ENCODE data around the gene PXMP4. TPM values are rescaled to one million over a fixed set of nuclear protein-coding genes. Genes with fewer than 3 reads are reported as not detected.

PXMP4 gene
- total RNA-seq, 2 experiments from 2014 or later: 3.6 to 4.1 TPM

- no peak overlapping the region for H3K4me3 Mint-ChIP-seq
Measured at GRCh38 chr20:33709398-33709797, 10.7 kb downstream of the PXMP4 start.

GRCh38 chr20:33707668-33708067 lies 12.4 kb downstream of the PXMP4 start:
- H3K36me3 ChIP-seq (ENCODE audit: insufficient read depth, low read length): peaks cover 38% of the 10 kb centered on the region
- ATAC-seq (ENCODE audit: poor library complexity) (no peak), DNase-seq (no peak)
- Mint-ChIP-seq H3K9me3 (no peaks in the 10 kb centered on the region), H3K27ac (no peak overlapping the region), H3K27me3 (no peaks in the 10 kb centered on the region), H3K36me3 (ENCODE audit: low read depth) (peaks cover 49% of the 10 kb centered on the region), H3K4me1 (ENCODE audit: low read depth) (peaks cover 10% of the 10 kb centered on the region), H3K4me3 (no peak overlapping the region)
- intact Hi-C loops (cut with DNase I, micrococcal nuclease): no loop called here
- H3K27me3 ChIP-seq (ENCODE audit: control insufficient read depth in 1 of 2, insufficient read depth in 2 of 2, low read length in 2 of 2): no peaks in the 10 kb centered on the region
- TF ChIP-seq CTCF (IDR thresholded peaks at IDR 0.05): no peak
- H3K4me1 ChIP-seq (ENCODE audit: insufficient read depth, low read length): peaks cover 5% of the 10 kb centered on the region
- H3K4me3 ChIP-seq (ENCODE audit: low read length): no peak overlapping the region
- no peaks in the 10 kb centered on the region for H3K9me3 ChIP-seq (ENCODE audit: control insufficient read depth in 1 of 2, insufficient read depth in 1 of 2, low read length in 2 of 2)
- POLR2A ChIA-PET: no interaction called here
- CTCF ChIA-PET: no interaction called here
- H3K27ac ChIP-seq (ENCODE audit: low read depth in 1 of 2, low read length in 2 of 2): no peak overlapping the region

More at GRCh38 chr20:33709398-33709797, 10.7 kb downstream of the PXMP4 start:
- intact Hi-C loops (cut with DNase I, micrococcal nuclease): no loop called here
- Histone ChIP-seq H3K4me1 (ENCODE audit: insufficient read depth, low read length) (peaks cover 5% of the 10 kb centered on the region), H3K4me3 (ENCODE audit: low read length) (no peak overlapping the region), H3K9me3 (ENCODE audit: control insufficient read depth in 1 of 2, insufficient read depth in 1 of 2, low read length in 2 of 2) (no peaks in the 10 kb centered on the region), H3K27ac (ENCODE audit: low read depth in 1 of 2, low read length in 2 of 2) (no peak overlapping the region), H3K27me3 (ENCODE audit: control insufficient read depth in 1 of 2, insufficient read depth in 2 of 2, low read length in 2 of 2) (no peaks in the 10 kb centered on the region), H3K36me3 (ENCODE audit: insufficient read depth, low read length) (peaks cover 52% of the 10 kb centered on the region)
- H3K27ac Mint-ChIP-seq: no peak overlapping the region
- H3K9me3 Mint-ChIP-seq: no peaks in the 10 kb centered on the region
- ChIA-PET CTCF (no interaction called here), POLR2A (no interaction called here)
- no peak for TF ChIP-seq CTCF (IDR thresholded peaks at IDR 0.05)
- H3K36me3 Mint-ChIP-seq (ENCODE audit: low read depth): peaks cover 61% of the 10 kb centered on the region
- ATAC-seq (ENCODE audit: poor library complexity) (no peak), DNase-seq (no peak)
- H3K27me3 Mint-ChIP-seq: no peaks in the 10 kb centered on the region
- H3K4me1 Mint-ChIP-seq (ENCODE audit: low read depth): peaks cover 10% of the 10 kb centered on the region

GRCh38 chr20:33704197-33704924 lies 15.7 kb downstream of the PXMP4 start:
- POLR2A ChIA-PET: no interaction called here
- CTCF ChIA-PET: no interaction called here
- no peak overlapping the region for H3K4me3 Mint-ChIP-seq
- intact Hi-C loops (cut with DNase I, micrococcal nuclease): no loop called here
- no peaks in the 10 kb centered on the region for H3K4me1 ChIP-seq (ENCODE audit: insufficient read depth, low read length)
- peaks cover 18% of the 10 kb centered on the region for H3K36me3 ChIP-seq (ENCODE audit: insufficient read depth, low read length)
- H3K9me3 Mint-ChIP-seq: no peaks in the 10 kb centered on the region
- no peaks in the 10 kb centered on the region for H3K27me3 ChIP-seq (ENCODE audit: control insufficient read depth in 1 of 2, insufficient read depth in 2 of 2, low read length in 2 of 2)
- H3K4me3 ChIP-seq (ENCODE audit: low read length): no peak overlapping the region
- H3K4me1 Mint-ChIP-seq (ENCODE audit: low read depth): no peaks in the 10 kb centered on the region
- H3K27ac Mint-ChIP-seq: no peak overlapping the region
- peaks cover 22% of the 10 kb centered on the region for H3K36me3 Mint-ChIP-seq (ENCODE audit: low read depth)
- TF ChIP-seq CTCF (IDR thresholded peaks at IDR 0.05): no peak
- peaks cover 0 to 8% of the 10 kb centered on the region in 2 experiments for H3K9me3 ChIP-seq (ENCODE audit: control insufficient read depth in 1 of 2, insufficient read depth in 1 of 2, low read length in 2 of 2)
- no peak overlapping the region for H3K27ac ChIP-seq (ENCODE audit: low read depth in 1 of 2, low read length in 2 of 2)
- DNase-seq (no peak), ATAC-seq (ENCODE audit: poor library complexity) (no peak)
- no peaks in the 10 kb centered on the region for H3K27me3 Mint-ChIP-seq
